Right forelimb (tissue), 1 donor: ENCODE results near the gene PPFIA2.

Source experiments
- DNase-seq: peaks from one replicate; pipeline ENCODE4 v3.0.0-alpha.2; 2018

Gene PPFIA2

DNA sequence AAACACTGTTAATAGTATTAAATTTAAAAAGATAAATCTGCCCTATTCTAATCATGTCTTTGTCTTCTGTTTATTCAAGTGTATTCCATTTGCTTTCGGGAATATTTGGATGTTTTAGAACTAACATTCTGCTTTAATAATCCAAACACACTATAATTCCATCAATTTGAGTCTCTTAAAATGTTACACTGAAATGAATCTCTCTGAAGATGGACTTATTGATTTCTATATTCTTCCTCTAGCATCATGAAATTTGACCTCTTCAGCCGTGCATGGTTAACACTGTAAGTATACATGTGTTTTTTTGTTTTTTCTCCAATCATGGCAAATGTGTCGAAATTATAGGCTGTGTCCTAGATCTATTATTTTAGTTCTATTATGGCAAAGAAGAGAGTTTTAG lies 342.1 kb downstream of the PPFIA2 start:
- no peak for DNase-seq

DNA sequence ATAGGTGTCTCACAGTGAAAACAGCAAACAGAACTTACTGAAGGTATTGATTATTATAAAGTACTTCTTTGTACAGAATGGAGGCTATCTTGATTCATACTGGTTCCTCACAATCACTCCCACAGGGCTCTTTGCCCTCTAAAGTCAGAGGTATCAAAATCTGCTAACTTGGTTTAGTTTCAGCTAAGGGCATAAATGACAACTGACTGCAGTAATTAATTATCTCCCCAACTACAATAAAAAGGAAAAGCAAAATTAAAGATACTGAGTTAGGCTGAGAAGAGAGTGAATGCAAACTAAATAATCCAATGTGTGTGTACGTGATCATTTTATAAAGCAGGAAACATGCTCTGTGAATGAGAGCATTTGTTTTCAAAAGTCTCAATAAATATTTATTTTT lies 342.6 kb downstream of the PPFIA2 start:
- DNase-seq = no peak

DNA sequence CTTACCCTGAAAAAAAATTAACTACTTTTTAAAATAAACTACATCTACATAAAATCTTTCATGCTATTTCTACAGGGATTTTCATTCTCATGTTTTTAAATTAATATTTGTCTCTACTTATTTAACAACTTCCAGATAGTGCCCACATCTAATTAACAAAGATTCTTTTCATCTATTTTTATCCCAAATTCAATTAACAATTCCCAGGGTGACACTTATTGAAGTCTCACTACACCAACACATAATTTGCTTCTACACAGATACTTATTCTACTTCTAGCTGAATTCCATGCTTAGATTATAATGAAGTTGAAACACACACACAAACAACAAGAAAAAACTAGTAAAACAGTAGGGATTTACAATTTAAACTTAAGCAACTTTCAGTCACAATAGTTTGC lies 344.7 kb downstream of the PPFIA2 start:
- no peak for DNase-seq

DNA sequence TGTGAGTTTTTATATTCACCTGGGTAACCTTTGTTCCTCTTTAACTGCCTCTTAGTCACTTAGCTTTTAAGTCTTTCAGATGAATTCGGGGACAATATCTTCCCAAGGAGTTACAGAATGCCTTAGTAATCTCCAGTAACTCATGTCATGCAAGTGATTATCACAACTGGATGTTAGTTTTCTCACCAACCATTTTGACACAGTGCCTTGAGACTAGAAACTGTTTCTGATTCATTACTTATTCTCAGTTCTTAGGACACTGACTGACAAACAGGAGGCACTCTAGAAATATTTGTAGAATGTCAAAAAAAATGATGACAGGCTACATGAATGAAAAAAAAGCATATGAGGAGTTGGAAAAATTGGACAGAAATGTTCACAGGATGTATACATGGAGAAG lies 346.2 kb downstream of the PPFIA2 start:
- DNase-seq = no peak

DNA sequence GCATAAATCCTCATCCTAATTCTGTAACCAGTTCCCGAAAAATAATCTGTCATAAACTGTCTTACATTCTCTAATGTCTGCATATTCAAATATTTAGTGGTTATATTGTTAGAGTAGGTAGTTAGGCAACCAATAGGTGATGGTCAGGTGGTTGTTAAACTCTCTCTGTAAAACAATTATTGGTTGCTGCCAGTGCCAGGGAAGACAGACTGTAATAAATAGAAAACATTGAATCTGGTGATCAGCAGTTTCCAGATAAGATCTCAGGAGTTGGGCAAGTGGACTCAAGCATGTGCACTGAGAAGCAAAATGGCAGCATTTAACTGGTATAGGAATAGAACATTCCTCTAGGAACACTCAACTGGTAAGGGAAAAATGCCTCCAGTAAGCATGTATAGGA lies 355.8 kb downstream of the PPFIA2 start:
- no peak for DNase-seq

DNA sequence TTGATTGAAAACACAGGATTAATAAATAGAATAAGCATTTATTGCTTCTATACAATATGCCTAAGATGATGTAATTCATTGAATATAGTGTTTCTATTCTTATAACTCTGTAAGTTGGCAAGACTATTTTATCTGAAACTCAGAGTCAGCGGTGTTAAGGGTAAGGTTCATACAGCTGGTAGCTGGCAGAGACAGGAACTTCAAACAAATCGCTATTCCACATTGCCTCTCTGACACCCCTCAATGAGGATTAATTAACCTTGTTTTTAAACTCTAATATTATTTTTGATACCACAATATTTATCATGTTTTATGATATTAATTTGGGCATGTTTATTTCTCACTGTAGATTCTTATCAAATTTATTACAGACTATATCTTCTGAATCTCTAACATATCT lies 357.9 kb downstream of the PPFIA2 start:
- no peak for DNase-seq

DNA sequence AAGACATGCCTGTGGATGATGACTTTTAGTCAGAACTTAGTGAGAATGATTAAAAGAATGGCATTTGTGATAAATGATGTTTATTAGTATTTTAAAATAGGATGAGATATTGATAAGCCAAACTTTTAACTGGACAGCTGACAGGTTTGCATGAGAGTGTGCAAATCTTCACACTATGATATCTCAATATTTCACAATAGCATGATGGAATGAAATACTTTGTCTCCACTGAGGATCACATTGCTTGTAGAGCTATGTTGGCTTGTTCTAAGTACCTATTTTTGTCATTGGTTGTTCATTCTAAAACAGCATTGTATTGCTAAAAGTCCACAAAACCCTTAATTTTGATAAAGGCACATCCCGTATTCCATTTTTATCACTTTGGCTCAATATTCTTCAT lies 359.1 kb downstream of the PPFIA2 start:
- no peak for DNase-seq

DNA sequence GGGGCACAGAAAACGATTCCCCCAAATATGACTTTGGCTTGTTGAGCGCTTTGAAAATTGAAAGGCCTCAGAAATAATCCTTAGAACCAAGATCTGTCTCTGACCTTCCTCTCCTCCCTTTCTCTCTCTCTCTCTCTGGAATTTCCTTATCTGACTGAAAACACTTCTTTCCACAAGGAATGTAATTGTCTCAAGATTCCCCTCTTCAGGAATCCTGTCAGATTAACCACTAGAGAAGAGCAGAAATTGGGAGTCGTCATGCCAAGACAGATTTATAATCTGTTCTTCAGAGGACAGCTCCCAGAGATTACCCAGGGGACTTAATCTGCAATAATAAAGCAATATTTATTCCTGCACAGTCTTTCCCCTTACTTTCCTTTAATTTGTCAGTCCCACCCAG lies 363.7 kb downstream of the PPFIA2 start:
- no peak for DNase-seq

DNA sequence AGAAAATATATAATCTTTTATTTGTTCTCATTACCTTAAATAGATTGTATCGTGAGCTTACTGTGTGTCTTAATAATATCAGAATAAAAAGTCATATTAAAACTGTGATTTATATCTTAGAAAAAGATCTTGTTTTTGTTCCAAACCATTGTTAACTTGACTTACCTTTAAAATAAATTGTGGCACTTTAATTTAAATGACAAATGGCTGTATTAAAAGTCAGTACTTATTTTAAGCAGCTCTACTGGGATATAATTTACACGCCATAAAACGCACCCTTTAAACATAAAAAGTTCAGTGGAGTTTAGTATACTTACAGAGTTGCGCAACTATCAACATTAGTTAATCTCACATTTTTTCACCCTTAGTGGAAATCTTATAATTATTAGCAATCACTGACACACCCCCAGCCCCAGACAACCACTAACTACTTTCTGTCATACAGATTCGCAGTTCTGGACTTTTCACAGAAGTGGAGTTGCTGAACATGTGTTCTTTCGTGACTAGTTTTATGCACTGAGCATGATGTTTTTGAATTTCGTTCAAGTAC lies 369.5 kb downstream of the PPFIA2 start:
- no peak for DNase-seq

DNA sequence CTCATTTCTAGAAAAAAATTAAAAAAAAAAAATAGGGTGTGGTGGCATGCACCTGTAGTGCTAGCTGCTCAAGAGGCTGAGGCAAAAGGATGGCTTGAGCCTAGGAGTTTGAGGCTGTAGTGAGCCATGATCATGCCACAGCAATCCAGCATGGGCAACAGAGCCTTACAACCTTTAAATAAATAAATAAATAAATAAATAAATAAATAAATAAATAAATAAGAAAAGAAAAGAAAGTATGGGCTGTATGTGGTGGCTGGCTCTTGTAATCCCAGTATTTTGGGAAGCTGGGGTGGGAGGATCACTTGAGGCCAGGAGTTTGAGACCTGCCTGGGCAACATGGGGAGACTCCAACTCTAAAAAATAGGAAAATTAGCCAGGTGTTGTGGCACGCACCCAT lies 373.0 kb downstream of the PPFIA2 start:
- DNase-seq = no peak

DNA sequence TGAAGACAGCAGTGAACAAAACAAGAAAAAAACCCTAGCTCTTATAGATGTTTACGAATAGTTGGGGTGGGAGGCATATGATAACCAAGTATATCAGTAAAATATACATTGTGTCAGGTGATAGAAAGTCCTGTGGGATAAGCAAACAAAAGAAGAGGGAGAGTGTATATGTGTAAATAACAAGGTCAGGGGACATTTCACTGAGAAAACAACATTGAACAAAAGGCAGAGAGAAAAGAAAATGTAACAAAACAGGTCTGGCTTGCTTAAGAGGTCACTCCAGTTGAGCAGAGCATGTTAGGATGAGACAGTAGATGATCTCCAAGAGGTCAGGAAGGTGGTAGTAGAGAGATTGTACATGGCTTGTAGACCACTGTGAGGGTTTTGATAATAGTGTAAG lies 377.2 kb downstream of the PPFIA2 start:
- DNase-seq = no peak

DNA sequence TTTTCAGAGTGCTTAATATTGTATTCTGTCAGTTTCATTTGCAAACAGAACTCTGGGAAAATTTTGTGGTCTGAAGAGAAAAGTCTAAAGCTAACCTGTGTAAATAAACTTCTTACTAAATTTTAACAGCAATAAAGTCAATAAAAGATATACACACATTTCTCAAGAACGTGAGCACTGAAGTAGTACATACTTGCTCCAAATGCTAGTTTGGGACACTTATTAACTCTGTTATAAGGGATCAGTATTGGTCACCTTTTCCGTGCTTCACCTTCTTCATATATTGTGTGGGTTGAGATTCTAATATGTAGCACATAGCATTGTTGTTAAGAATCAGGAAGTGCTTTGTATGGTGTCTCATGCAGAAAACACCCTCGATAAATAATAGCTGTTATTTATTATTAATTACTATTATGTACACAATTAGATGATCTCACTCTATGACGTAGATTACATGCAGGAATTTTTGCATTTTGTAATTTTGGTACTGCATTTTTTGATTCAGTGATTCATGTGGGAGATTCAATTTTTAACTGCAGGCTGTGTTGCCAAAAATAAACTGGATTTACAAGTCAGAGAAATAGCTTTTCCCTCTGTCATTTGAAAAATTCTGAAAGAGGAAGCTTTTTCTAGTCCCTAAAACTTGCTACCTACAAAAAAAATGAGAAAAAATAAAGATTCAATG lies 380.4 kb downstream of the PPFIA2 start:
- no peak for DNase-seq

DNA sequence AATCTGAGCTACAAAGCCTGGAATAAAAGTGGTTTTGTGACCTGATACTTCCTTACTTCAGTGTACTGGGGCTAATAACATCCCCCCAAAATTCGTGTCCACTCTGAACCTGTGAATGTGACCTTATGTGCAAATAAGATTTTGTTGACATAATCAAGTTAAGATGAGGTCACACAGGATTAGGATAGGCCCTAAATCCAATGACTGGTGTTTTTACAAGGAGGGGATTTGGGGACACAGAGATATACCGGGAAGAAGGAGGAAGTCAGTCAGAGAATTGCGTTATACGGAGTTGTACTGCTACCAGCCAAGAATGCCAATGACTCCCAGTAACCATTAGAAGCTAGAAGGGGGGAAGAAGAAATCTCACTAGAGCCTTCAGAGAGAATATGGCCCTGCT lies 381.4 kb downstream of the PPFIA2 start:
- no peak for DNase-seq

DNA sequence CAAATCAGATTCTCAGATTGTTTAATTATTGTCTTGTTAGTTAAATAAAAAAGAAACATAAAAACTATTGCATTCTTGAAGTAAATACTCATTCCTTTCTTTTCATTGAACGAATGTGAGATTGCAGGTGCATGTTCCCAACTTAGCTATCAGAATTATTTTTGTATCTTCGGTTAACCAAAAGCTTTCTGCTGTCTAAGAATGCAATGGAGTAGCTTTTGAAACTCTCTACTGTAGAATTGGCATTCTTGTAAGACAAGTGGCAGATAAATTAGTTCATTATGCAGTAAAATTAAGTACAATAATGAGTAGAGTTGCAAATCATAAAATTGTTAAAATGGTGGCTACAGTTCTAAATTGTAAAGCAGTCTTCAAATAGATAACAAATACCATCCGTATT lies 383.2 kb downstream of the PPFIA2 start:
- no peak for DNase-seq

DNA sequence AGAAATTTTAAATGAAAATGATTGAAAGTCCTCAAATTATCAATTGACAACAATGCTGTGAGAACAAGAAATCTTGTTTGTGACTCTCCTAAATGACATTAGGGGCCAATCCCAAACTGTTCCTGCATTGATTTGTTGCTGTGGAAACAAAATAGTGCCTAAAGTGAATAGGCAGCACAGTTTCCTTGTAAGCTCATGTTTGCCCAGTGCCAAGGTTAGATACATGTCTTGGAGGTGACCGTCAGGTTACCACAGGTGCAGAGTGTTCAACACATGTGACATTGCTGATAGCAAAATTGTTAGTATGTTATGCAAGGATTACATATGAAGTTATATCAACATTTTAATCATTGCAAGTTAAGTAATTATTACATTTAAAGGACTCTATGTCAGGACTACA lies 388.7 kb downstream of the PPFIA2 start:
- DNase-seq = no peak

DNA sequence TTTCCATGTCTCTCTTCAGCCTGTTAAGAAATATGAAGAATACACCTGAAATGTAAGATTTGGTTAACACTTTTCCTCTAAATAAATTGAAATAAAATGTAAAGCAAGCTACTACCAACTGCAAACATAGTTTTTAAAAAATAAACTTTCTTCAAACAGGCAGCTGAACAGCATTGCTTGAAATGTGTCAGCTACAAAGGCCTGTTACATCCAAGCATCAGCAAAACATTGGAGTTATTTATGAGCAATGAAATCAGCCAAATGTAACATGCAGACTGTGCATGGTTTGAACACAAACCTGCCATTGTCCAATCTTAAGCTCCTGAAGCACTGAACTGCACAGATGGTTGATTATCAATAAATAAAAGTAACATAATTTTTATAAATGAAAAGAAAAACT lies 390.0 kb downstream of the PPFIA2 start:
- DNase-seq = no peak

DNA sequence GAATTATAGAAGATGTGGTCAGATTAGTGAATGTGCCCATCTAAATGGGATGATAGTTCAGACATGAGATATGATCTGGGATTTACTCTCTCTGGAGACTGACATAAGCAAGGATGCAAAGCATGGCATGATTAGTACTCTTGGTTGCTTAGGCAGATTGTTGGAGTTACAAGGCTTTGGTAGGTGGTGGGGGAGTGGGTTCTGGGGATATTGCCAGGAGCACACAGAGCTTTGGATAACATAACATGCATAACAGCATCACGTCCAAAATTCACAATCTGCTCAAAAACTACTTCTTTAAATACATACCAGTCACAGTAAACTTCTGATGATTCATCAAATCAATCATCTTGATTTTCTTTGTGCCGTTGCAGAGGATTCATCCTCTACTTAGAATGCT lies 393.9 kb downstream of the PPFIA2 start:
- DNase-seq = no peak

DNA sequence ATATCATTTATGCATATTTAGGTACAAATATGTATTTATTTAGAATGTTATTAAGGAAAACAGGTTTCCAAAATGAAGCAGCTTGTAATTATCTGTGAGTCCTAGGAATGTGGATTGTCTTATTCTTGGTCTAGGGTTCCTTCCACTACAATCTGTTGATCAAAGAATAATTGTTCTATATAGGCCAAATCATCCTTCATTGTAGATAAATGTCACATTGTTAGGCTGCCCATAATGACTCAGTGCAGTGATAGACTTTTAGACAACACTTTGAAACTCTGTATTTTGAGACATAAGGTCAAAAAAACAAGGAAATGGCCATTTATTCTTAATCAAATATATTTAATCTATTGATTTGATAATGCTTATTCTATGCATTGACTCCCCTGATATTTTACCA lies 398.2 kb downstream of the PPFIA2 start:
- DNase-seq = no peak

DNA sequence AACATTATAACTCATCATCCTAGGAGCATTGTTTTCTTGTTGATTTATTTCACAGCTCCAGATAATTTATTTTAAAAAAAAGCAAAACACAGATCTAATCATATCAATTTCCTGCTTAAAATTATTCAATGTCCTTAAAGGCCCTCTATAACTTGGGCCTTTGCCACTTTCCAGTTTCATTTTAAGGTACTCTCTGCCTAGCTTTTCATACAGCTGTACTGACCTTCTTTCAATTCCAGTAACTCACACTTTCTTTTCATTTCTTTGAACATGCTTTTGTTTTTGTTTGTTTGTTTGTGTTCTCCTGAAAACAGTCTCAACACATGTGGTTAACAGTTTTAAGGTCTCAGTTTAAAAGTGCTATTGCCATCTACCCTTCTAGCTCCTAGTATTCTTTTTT lies 399.4 kb downstream of the PPFIA2 start:
- DNase-seq = no peak

DNA sequence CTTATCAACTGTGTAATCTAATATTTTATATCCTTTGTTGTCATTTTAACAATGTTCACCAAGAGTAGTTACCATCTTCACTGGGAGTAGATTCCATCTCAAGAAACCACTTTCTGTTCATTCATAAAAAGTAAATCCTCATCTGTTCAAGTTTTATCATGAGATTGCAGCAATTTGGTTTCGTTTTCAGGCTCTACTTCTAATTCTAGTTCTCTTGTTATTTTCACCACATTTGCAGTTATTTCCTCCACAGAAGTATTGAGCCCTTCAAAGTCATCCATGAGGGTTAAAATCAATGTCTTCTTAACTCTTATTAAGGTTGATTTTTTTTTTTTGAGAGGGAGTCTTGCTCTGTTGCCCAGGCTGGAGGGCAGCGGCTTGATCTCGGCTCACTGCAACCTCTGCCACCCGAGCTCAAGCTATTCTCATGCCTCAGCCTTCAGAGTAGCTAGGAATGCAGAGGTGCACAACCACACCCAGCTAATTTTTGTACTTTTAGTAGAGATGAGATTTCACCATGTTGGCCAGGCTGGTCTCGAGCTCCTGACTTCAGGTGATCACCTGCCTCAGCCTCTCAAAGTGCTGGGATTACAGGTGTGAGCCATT lies 404.7 kb downstream of the PPFIA2 start:
- no peak for DNase-seq

DNA sequence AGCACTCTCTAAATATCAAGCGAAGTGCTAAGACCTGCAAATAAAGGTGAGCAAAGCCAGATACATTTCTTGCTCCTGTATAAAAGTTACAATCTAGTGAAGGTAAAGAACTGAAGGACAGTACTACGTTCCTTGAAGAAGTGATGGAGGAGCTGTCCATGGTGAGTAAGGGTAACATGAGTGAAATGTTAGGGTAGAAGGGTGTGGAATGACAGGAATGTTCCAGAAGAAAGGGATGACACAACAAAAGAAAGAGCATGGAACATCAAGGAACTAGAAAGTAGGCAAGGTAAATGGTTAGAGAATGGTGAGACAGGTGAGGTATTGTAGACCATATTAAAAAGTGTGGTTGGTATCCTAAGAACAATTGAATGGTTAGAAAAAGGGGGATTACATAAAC lies 408.8 kb downstream of the PPFIA2 start:
- DNase-seq = no peak

DNA sequence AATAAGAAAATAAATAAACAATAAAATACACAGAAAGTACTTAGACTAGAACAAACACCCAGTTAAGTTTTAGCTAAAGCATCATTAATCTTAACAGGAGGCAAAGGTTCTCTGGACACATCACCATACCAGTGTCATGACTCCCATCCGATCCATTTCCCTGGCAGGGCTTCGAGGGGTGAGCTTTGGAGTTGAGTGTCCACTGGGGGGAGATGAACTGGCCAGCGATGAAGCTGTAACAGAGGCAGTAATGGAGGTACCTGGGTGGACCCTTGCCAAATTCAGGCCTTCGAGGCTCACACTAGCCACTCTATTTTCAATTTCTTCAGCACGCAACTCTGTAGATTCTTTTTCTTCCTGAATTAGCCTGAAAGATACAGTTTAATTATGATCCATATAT lies 411.7 kb downstream of the PPFIA2 start:
- DNase-seq = no peak

DNA sequence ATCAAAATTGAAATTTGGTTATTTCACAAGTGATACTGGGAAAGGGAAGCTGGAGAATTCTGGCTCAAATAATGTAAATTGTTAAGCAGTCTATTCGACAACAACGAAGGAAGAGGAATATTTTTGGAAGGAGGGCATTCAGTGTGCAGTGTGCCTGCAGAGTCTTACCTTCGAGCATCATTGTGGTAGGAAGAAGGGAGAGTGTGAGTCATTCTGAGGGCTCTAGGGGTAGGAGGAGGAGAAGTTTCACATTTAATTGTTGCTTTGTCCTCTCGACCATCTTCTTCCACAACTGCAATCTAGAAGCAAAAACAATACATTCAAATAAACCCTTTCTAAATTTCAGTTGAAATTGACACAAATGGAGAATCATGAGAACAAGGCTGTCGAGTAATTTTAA lies 418.2 kb downstream of the PPFIA2 start:
- DNase-seq = no peak

DNA sequence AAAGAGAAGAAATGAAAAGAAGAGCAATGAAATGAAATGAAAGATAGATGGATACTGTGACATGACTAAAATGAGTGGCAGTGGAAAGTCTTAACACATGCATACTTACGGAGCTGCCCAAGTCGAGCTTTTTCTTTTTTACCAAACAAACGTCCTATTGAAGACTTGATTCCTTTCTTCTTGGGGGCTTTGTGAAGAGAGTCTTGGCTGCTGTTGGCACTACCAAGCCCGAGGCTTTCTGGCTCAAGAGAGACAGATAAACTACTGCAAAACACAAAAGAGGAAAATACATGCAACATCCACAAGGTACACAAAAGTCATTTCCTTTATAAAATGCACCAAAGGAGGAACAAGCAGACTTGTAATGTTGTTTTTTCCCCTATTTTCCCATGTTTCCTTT lies 420.1 kb downstream of the PPFIA2 start:
- DNase-seq = no peak

DNA sequence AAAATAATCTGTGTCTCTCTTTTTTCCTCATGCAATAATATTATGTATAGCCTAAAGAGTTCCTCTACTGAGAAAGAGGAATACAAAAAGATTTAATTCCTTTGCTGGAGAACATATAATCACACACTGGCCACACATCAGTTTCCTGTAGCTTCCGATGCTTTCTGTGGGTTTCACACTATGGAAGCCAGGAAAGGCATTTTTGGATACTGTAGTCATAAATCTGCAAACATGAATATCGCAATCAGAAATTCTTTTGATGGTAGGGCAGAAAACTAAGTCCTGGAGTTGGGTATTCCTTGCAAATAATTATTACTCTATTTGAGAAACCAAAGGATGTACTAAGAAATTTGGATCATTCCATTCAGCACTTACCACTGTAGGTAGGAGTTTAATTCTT lies 421.3 kb downstream of the PPFIA2 start:
- DNase-seq = no peak
